ENCODE data around the gene ZER1.

GRCh38 chr9:128733256-128733655 lies 38.5 kb downstream of the ZER1 start:
- TF ChIP-seq, protein P1, sequence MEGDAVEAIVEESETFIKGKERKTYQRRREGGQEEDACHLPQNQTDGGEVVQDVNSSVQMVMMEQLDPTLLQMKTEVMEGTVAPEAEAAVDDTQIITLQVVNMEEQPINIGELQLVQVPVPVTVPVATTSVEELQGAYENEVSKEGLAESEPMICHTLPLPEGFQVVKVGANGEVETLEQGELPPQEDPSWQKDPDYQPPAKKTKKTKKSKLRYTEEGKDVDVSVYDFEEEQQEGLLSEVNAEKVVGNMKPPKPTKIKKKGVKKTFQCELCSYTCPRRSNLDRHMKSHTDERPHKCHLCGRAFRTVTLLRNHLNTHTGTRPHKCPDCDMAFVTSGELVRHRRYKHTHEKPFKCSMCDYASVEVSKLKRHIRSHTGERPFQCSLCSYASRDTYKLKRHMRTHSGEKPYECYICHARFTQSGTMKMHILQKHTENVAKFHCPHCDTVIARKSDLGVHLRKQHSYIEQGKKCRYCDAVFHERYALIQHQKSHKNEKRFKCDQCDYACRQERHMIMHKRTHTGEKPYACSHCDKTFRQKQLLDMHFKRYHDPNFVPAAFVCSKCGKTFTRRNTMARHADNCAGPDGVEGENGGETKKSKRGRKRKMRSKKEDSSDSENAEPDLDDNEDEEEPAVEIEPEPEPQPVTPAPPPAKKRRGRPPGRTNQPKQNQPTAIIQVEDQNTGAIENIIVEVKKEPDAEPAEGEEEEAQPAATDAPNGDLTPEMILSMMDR (IDR thresholded peaks at IDR 0.05) = peak; percentile 56 to 77 (median 72)
- peak in 1 of 3 donors; percentile 17 for TF ChIP-seq POLR2A (IDR thresholded peaks at IDR 0.05)

Measured in body of pancreas (tissue), 4 donors.